Stimulated activated CD8-positive, alpha-beta memory T cell treated with anti-CD3 and anti-CD28 coated beads, Interleukin-15, amount 100 ng/mL, for 24 hours (primary cell): ENCODE data around the gene TP53I11.

ENCODE experiments used
- DNase-seq: peaks from one replicate; pipeline ENCODE4 v3.0.0-alpha.2; 2020; ENCODE audit warnings: low read depth

The TP53I11 gene

GRCh38 chr11:44885065-44885810, 65.4 kb downstream of the TP53I11 start:
- DNase-seq: no peak

- no peak for DNase-seq
These were observed 66.6 kb downstream of the TP53I11 start for GRCh38 chr11:44884056-44884455.

GRCh38 chr11:44883277-44883676, 67.4 kb downstream of the TP53I11 start:
- DNase-seq: no peak
